Activated T-helper 9 cell treated with anti-CD3 and anti-CD28 coated beads, Interleukin-2, amount 50 U/mL, for 16 hours (primary cell): ENCODE results near the gene CD151.

Source experiments
- DNase-seq: peaks from one replicate; pipeline ENCODE4 v3.0.0-alpha.2; 2020; ENCODE audit warnings: low read depth

CD151 gene

GRCh38 chr11:858053-858761, 25.5 kb downstream of the CD151 start:
- DNase-seq = no peak

- no peak for DNase-seq
Measured at GRCh38 chr11:858762-859339, 26.1 kb downstream of the CD151 start.

- no peak for DNase-seq
Measured at GRCh38 chr11:859394-860131, 26.8 kb downstream of the CD151 start.

GRCh38 chr11:860234-861104, 27.7 kb downstream of the CD151 start:
- DNase-seq = no peak

GRCh38 chr11:861105-861479, 28.3 kb downstream of the CD151 start:
- DNase-seq = no peak

- no peak for DNase-seq
Measured at GRCh38 chr11:862081-862661, 29.4 kb downstream of the CD151 start.

- no peak for DNase-seq
Measured at GRCh38 chr11:862696-863022, 29.9 kb downstream of the CD151 start.

- no peak for DNase-seq
Measured at GRCh38 chr11:863023-863909, 30.5 kb downstream of the CD151 start.

GRCh38 chr11:863910-864827, 31.4 kb downstream of the CD151 start:
- DNase-seq = no peak

- no peak for DNase-seq
Measured at GRCh38 chr11:864898-865297, 32.1 kb downstream of the CD151 start.

GRCh38 chr11:865462-866430, 33.0 kb downstream of the CD151 start:
- no peak for DNase-seq

GRCh38 chr11:866481-866880, 33.7 kb downstream of the CD151 start:
- DNase-seq = no peak

- DNase-seq = no peak
Measured at GRCh38 chr11:867856-868358, 35.2 kb downstream of the CD151 start.

- no peak for DNase-seq
Measured at GRCh38 chr11:868394-868793, 35.6 kb downstream of the CD151 start.

GRCh38 chr11:868802-869201, 36.0 kb downstream of the CD151 start:
- no peak for DNase-seq

GRCh38 chr11:869399-870126, 36.8 kb downstream of the CD151 start:
- DNase-seq = no peak

GRCh38 chr11:870127-870413, 37.3 kb downstream of the CD151 start:
- no peak for DNase-seq

- no peak for DNase-seq
Measured at GRCh38 chr11:870418-870817, 37.7 kb downstream of the CD151 start.
